ENCODE measurements around the gene ATF1. TPM values are rescaled to one million over a fixed set of nuclear protein-coding genes. Genes with fewer than 3 reads are reported as not detected.

The ATF1 gene
- total and polyA plus RNA-seq, 12 donors: 6.7 to 58.3 (median 37.7) TPM

DNA sequence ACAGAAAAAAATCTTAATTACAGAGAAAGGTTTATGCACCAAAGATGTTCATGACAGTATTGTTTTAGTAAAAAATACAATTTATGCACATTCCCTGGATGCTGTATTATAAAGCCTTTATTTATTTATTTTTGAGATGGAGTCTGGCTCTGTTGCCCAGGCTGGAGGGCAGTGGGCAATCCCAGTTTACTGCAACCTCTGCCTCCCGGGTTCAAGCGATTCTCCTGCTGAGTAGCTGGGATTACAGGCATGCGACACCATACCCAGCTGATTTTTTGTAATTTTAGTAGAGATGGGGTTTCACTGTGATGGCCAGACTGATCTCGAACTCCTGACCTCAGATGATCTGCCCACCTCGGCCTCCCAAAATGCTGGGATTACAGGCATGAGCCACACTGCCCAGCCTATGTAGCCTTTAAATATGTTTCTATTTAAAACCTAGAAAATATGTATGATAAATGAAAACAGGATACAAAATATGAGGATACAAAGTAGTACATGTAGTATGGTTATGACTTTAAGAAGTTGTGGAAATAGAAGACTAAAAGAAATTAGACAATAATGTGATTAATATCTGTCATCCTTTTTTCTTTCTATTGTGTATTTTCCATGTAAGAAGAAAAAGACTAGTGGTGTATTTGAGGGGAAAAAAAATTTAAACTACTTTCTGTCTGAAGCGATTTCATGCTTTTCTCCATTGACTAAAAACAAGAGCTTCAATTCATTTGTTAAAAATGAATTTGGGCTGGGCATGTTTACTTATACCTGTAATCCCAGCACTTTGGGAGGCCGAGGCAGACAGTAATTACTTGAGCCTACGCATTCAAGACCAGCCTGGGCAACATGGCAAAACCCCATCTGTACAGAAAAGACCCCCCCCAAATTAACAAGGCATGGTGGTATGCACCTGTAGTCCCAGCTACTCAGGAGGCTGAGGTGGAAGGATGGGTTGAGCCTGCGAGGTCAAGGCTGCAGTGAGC is 13.1 kb downstream of the ATF1 start:
- DNase-seq: no peak
- TF ChIP-seq POLR2A (IDR thresholded peaks at IDR 0.05) (no peak), CTCF (IDR thresholded peaks at IDR 0.05) (no peak)
- no peak overlapping the region for H3K4me3 ChIP-seq
- no peak overlapping the region for H3K27ac ChIP-seq
- no peaks in the 10 kb centered on the region for H3K9me3 ChIP-seq (replicated peaks in 1 of 3)
- H3K4me1 ChIP-seq (replicated peaks in 1 of 2): peaks cover 0 to 9% of the 10 kb centered on the region in 2 donors
- 86 to 94% (median 91%) methylated on average over 7 to 9 of the region's 9 CpGs for WGBS, 4 donors
- intact Hi-C loops (cut with DNase I): no loop called here
- peaks cover 0 to 14% of the 10 kb centered on the region in 2 donors for H3K36me3 ChIP-seq (replicated peaks in 1 of 2)
- no peaks in the 10 kb centered on the region for H3K27me3 ChIP-seq

- no peak for TF ChIP-seq CTCF (IDR thresholded peaks at IDR 0.05)
- no peak for TF ChIP-seq POLR2A (IDR thresholded peaks at IDR 0.05)
- H3K27me3 ChIP-seq: no peaks in the 10 kb centered on the region
- intact Hi-C loops (cut with DNase I): no loop called here
- peaks cover 0 to 5% of the 10 kb centered on the region in 2 donors for H3K4me1 ChIP-seq (replicated peaks in 1 of 2)
- no peak overlapping the region for H3K27ac ChIP-seq
- 90 to 98% (median 96%) methylated on average over 8 of the region's 8 CpGs for WGBS, 4 donors
- H3K4me3 ChIP-seq: no peak overlapping the region
- H3K9me3 ChIP-seq (replicated peaks in 1 of 3): no peaks in the 10 kb centered on the region
- DNase-seq: no peak
- H3K36me3 ChIP-seq (replicated peaks in 1 of 2): peaks cover 0 to 18% of the 10 kb centered on the region in 2 donors
Observed at GRCh38 chr12:50778663-50779590, 15.0 kb downstream of the ATF1 start.

GRCh38 chr12:50780013-50780412 is 16.1 kb downstream of the ATF1 start:
- peaks cover 0 to 18% of the 10 kb centered on the region in 2 donors for H3K36me3 ChIP-seq (replicated peaks in 1 of 2)
- H3K4me3 ChIP-seq: no peak overlapping the region
- H3K4me1 ChIP-seq (replicated peaks in 1 of 2): no peaks in the 10 kb centered on the region
- no peak for DNase-seq
- no peaks in the 10 kb centered on the region for H3K27me3 ChIP-seq
- H3K27ac ChIP-seq: no peak overlapping the region
- H3K9me3 ChIP-seq (replicated peaks in 1 of 3): no peaks in the 10 kb centered on the region
- intact Hi-C loops (cut with DNase I): no loop called here
- 87 to 93% (median 91%) methylated on average over 4 of the region's 4 CpGs for WGBS, 4 donors
- TF ChIP-seq POLR2A (IDR thresholded peaks at IDR 0.05): no peak
- TF ChIP-seq CTCF (IDR thresholded peaks at IDR 0.05): no peak

DNA sequence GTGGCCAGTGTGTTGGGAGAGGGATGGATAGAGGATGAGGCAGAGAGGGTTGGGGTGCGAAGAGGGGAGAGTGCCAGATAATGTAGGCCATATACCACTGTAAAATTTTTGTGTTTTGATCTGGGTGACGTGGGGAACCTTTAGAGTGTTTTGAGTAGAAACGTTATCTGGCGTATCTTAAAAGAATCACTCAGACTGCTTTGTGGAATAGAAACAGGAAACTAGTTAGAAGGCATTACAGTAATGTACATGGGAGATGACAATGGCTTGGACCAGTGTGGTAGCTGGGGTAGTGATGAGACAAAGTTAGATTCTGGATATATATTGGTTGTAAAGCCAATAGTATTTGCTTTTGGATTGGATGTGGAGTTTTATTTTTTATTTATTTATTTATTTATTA is 20.6 kb downstream of the ATF1 start:
- no peak for TF ChIP-seq CTCF (IDR thresholded peaks at IDR 0.05)
- no peak for TF ChIP-seq POLR2A (IDR thresholded peaks at IDR 0.05)
- Histone ChIP-seq H3K4me3 (no peak overlapping the region), H3K4me1 (replicated peaks in 1 of 2) (no peaks in the 10 kb centered on the region), H3K36me3 (replicated peaks in 1 of 2) (peaks cover 0 to 18% of the 10 kb centered on the region in 2 donors), H3K27ac (no peak overlapping the region), H3K9me3 (replicated peaks in 1 of 3) (no peaks in the 10 kb centered on the region), H3K27me3 (no peaks in the 10 kb centered on the region)
- intact Hi-C loops (cut with DNase I): no loop called here
- WGBS, 4 donors: 94 to 98% (median 95%) methylated on average over 4 of the region's 4 CpGs
- no peak for DNase-seq

Data from adrenal gland (tissue), 12 donors.